Loucy (cell line): Measurements from ENCODE around the gene CCDC85C.

Experiments
- CTCF ChIP-seq: fragments of 200-600 bp; sonication (generic); conservative IDR thresholded peaks from 2 replicates; pipeline ENCODE4 v1.5.1; 2014; ENCODE audit warnings: mild to moderate bottlenecking, antibody characterized with exemption, low read length
- EZH2phosphoT487 ChIP-seq: fragments of 200-600 bp; IDR thresholded peaks from 2 replicates; pipeline ENCODE4 v1.6.1; 2018; ENCODE audit warnings: antibody characterized with exemption, mild to moderate bottlenecking, moderate library complexity, borderline replicate concordance

- TF ChIP-seq CTCF (no peak), EZH2phosphoT487 (no peak)
Measured at GRCh38 chr14:99645545-99646505, 41.8 kb upstream of the CCDC85C start.
